SH-SY5Y (cell line): ENCODE data around the gene AZIN2.

ENCODE experiments used
- GATA2 ChIP-seq: IDR thresholded peaks from 2 replicates; pipeline ENCODE4 v1.6.1; 2011; ENCODE audit warnings: mild to moderate bottlenecking, low read depth, low read length
- GATA3 ChIP-seq: IDR thresholded peaks from 2 replicates; pipeline ENCODE4 v1.6.1; 2011; ENCODE audit warnings: low read depth, mild to moderate bottlenecking, low read length, moderate library complexity

GRCh38 chr1:33126411-33127000 lies 45.6 kb downstream of the AZIN2 start:
- TF ChIP-seq GATA3 (no peak), GATA2 (no peak)
